Heart right ventricle (tissue), 16 donors: ENCODE data around the gene MEG3. TPM values are rescaled to one million over a fixed set of nuclear protein-coding genes. Genes with fewer than 3 reads are reported as not detected.

Experiments used
- ATAC-seq, 8 donors: fragments of 200-7000 bp; cut with Tn5 transposase; one replicate each; pipeline ENCODE4 v1.9.1; 2020; ENCODE audit warnings: mild to moderate bottlenecking in 8 of 8, moderate library complexity in 8 of 8, moderate number of reproducible peaks in 1 of 8
- DNase-seq, 2 donors: peaks; one replicate each; pipeline ENCODE4 v3.0.0-alpha.2; 2020
- H3K27ac ChIP-seq, 10 donors: fragments of 200-600 bp; sonication (generic) in 2 of 10; one replicate each; pipeline versions ENCODE4 v1.5.0 to v1.8.0; 2020 to 2022; ENCODE audit warnings: mild to moderate bottlenecking in 3 of 10
- H3K27me3 ChIP-seq, 7 donors: fragments of 200-600 bp; one replicate each; pipeline ENCODE4 v1.8.0; 2021 to 2022; ENCODE audit warnings: mild to moderate bottlenecking in 2 of 7
- H3K36me3 ChIP-seq, 9 donors: fragments of 200-600 bp; sonication (generic) in 1 of 9; one replicate each; pipeline versions ENCODE4 v1.5.0 to v1.8.0; 2020 to 2022; ENCODE audit warnings: mild to moderate bottlenecking in 2 of 9
- H3K4me1 ChIP-seq, 9 donors: fragments of 200-600 bp; sonication (generic) in 1 of 9; one replicate each; pipeline versions ENCODE4 v1.5.0 to v1.8.0; 2020 to 2022; ENCODE audit warnings: mild to moderate bottlenecking in 4 of 9
- H3K4me3 ChIP-seq, 10 donors: fragments of 200-600 bp; sonication (generic) in 2 of 10; one replicate each; pipeline versions ENCODE4 v1.5.0 to v1.8.0; 2020 to 2022; ENCODE audit warnings: mild to moderate bottlenecking in 7 of 10, moderate library complexity in 2 of 10
- H3K9me3 ChIP-seq, 11 donors: fragments of 200-600 bp in 10 of 11; sonication (generic) in 2 of 11; one replicate each; pipeline versions ENCODE4 v1.5.0 to v1.8.0; 2013 to 2022; ENCODE audit warnings: mild to moderate bottlenecking in 2 of 11, control low read depth in 1 of 11, moderate library complexity in 1 of 11
- WGBS, 2 donors: extraction: QIAGEN DNeasy Blood & Tissue Kit; methylation state at CpG; one replicate each; pipeline ENCODE4 v1.1.7; 2013; ENCODE audit warnings: inconsistent platforms in 1 of 2; 5-methylcytosine and 5-hydroxymethylcytosine counted together
- intact Hi-C, 10 donors: fragments of 100-400 bp; cut with DNase I; formaldehyde crosslinking; loops; one replicate each; pipeline versions ENCODE4 v1.11.1 to v1.14.2; 2022
- polyA plus RNA-seq, 2 donors: library from polyadenylated mRNA; stranded (reverse); fragments of 200-250 nt; gene quantifications; one replicate each; pipeline ENCODE4 v1.2.3, GENCODE V29; 2013
- total RNA-seq, 10 donors: library from RNA; stranded (reverse); fragmentation: NEBNext Ultra II Directional in 3 of 10; extraction: Animal tissue kit (Norgen Biotek cat#: 25700) in 3 of 10; gene quantifications; one replicate each; pipeline versions ENCODE4 v1.2.1 to v1.2.4, GENCODE V29; 2021 to 2023
- TF ChIP-seq, protein P1 (sequence below), 9 donors: fragments of 200-600 bp; sonication (generic) in 2 of 9; IDR thresholded peaks; one replicate each; pipeline versions ENCODE4 v1.5.0 to v1.8.0; 2021 to 2022; ENCODE audit warnings: antibody characterized with exemption in 9 of 9, mild to moderate bottlenecking in 5 of 9, moderate library complexity in 1 of 9
- donor health status: Arrhythmogenic right ventricular cardiomyopathy.
- donor health status: ischemic (EF 13 %, LVEDD 7.1; RV severe dilation, severe dysfunction).
- donor health status: healthy with polysubstance abuse.
- donor health status: DM: no; HTN: yes; CAD: no.
- donor health status: DM: no; HTN: no; CAD: no.
- donor health status: ischemic (EF 25% LVEDD 6.9; RV normal size, moderate dysfunction).
- donor health status: ischemic (EF 25% LVEDD 5.7; RV mildly dilated, moderate dysfunction).
- donor health status: healthy.
- donor health status: DM: yes; HTN: yes; CAD: no.
- donor health status: Ischemic cardiomyopathy.
- donor health status: ischemic (EF 35%, LVEDD 5.7; RV mildly dilated, moderate dysfunction).
- donor health status: nonischemic (EF 11% LVEDD 7.7; RV severe dilation, severe dysfunction).
- donor health status: DM: yes; HTN: yes; CAD: no.
- donor health status: PGD.
- donor health status: ischemic (EF 29% LVEDD 5.4; RV normal size, mild dysfunction).
- donor health status: nonischemic (EF 23%, LVEDD 6.1; RV moderate dilation, normal function).

MEG3 gene
- total and polyA plus RNA-seq, 12 donors, result 7.7 to 122 (median 12.4) TPM

DNA sequence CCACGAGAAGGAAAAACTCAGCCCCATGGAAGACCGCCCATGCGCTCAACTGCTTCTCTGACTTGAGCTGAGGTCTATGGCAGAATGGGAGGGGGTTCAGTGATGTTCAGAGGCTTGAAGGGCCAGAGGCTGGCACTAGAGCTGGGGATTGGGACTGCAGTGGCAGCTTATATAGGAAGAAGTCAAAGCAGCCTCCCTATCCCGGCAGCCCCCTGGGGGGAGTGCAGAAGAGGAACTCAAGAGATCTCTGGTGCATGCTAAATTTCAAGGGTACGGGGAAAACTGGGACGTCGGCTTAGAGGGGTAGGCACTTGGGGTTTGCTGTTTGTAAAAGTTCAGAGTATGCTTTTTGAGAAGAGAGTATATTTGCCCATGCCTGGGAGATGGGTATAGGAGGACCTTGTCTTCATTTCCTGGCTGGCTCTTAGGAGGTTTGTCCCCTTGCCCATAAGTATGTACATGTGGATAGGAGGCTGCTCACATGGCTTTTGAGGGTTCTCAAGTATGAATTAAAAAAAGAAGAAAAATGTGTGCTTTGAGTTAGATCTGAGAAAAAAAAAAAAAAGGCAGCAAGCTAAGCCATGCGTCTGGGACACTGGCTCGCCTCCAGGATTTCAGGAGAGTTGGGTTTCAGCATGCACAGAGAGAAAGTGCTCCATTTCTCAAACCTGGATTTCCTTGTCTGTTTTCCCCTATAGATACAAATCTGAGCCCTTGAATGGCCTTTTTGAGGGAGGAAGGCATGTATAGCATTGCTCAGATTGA lies 3.2 kb upstream of the MEG3 start:
- H3K27ac ChIP-seq, result no peak overlapping the region
- H3K36me3 ChIP-seq, result no peaks in the 10 kb centered on the region
- intact Hi-C loops, result loop anchor here in 5 of 10 donors (10.0 kb wide), 1 partner anchor 158 kb away; no protein-coding TSS in a partner anchor
- TF ChIP-seq, protein P1, sequence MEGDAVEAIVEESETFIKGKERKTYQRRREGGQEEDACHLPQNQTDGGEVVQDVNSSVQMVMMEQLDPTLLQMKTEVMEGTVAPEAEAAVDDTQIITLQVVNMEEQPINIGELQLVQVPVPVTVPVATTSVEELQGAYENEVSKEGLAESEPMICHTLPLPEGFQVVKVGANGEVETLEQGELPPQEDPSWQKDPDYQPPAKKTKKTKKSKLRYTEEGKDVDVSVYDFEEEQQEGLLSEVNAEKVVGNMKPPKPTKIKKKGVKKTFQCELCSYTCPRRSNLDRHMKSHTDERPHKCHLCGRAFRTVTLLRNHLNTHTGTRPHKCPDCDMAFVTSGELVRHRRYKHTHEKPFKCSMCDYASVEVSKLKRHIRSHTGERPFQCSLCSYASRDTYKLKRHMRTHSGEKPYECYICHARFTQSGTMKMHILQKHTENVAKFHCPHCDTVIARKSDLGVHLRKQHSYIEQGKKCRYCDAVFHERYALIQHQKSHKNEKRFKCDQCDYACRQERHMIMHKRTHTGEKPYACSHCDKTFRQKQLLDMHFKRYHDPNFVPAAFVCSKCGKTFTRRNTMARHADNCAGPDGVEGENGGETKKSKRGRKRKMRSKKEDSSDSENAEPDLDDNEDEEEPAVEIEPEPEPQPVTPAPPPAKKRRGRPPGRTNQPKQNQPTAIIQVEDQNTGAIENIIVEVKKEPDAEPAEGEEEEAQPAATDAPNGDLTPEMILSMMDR (IDR thresholded peaks at IDR 0.05), result no peak
- DNase-seq (no peak), ATAC-seq (no peak)
- WGBS, 2 donors, result 69 to 75% methylated on average over 9 of the region's 9 CpGs
- H3K9me3 ChIP-seq, result no peaks in the 10 kb centered on the region
- no peak overlapping the region for H3K4me3 ChIP-seq
- peaks cover 0 to 57% (median 51%) of the 10 kb centered on the region in 7 donors for H3K27me3 ChIP-seq
- peaks cover 0 to 4% (median 0%) of the 10 kb centered on the region in 9 donors for H3K4me1 ChIP-seq

DNA sequence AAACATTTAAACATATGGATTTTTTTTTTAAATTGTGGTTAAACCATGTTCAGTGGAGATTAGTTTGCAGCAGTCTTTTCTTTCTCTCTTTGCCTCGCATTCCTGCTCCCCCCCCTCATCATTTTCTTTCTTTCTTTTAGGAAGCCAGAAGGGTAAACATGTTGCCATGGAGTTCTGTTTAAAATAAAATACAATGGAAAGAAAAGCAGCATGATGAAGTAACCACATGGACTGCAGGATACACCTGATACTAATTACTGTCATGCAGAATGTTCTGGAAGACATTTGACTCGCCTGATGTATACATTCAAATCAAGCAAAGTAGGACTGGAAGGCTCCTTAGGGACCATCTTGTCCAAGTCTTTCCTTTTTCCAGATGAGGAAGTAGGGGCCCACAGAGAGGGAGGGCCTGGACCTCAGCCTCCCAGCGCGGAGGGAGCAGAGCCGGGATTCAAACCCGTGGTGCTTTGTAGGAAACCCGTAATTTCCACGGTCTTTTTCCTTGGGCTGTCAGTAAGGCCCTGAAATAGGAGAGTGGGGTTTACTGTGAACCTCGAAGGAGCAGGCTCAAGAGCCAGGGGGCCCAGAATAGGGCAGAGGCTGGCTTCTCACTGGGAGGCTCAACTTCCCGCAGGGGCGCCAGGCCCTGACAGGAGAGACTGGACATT lies 2.4 kb upstream of the MEG3 start:
- H3K27me3 ChIP-seq, result peaks cover 0 to 62% (median 56%) of the 10 kb centered on the region in 7 donors
- no peaks in the 10 kb centered on the region for H3K36me3 ChIP-seq
- peaks cover 0 to 4% (median 0%) of the 10 kb centered on the region in 9 donors for H3K4me1 ChIP-seq
- intact Hi-C loops, result loop anchor here in 5 of 10 donors (10.0 kb wide), 1 partner anchor 159 kb away; no protein-coding TSS in a partner anchor
- peaks cover 0 to 4% (median 0%) of the 10 kb centered on the region in 11 donors for H3K9me3 ChIP-seq
- H3K27ac ChIP-seq, result no peak overlapping the region
- TF ChIP-seq, protein P1 (IDR thresholded peaks at IDR 0.05), result no peak
- no peak for DNase-seq
- 58 to 61% methylated on average over 11 of the region's 11 CpGs for WGBS, 2 donors
- no peak for ATAC-seq
- H3K4me3 ChIP-seq, result no peak overlapping the region

DNA sequence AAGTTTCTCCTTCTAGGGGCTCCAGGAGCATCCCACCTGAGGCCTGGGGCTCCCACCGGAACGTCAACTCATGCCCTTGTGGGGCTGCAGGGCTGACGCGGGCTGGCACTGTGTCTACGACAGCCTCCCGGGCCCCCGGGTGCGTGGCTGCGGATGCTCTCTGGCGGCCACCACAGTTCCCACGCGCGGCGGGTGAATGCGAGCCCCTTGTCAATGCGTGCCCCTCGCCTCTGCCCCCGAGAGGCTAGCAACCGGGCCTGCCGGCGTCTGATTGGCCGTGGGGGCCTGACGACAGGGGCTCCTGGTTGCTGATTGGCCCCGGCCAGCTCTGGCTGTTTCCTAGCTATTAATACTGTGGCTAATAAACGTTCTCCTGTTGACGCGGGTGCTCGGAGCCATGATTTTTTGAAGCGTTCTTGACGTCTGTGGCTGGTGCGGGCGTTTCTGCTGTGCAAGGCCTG lies 1.8 kb upstream of the MEG3 start:
- intact Hi-C loops, result loop anchor here in 5 of 10 donors (10.0 kb wide), 1 partner anchor 159 kb away; no protein-coding TSS in a partner anchor
- TF ChIP-seq, protein P1 (IDR thresholded peaks at IDR 0.05), result no peak
- H3K36me3 ChIP-seq, result no peaks in the 10 kb centered on the region
- no peak overlapping the region for H3K4me3 ChIP-seq
- peaks cover 0 to 4% (median 0%) of the 10 kb centered on the region in 9 donors for H3K4me1 ChIP-seq
- peaks cover 0 to 68% (median 58%) of the 10 kb centered on the region in 7 donors for H3K27me3 ChIP-seq
- H3K27ac ChIP-seq, result no peak overlapping the region
- H3K9me3 ChIP-seq, result peaks cover 0 to 4% (median 0%) of the 10 kb centered on the region in 11 donors
- peak; percentile 22 to 46 for DNase-seq
- WGBS, 2 donors, result 39 to 45% methylated on average over 32 of the region's 32 CpGs
- peak; percentile 39 to 78 (median 67) for ATAC-seq
